Measurements from ENCODE around the gene ANGPTL7. TPM values are rescaled to one million over a fixed set of nuclear protein-coding genes. Genes with fewer than 3 reads are reported as not detected.

ANGPTL7 gene
- total and polyA plus RNA-seq, 2 of the 8 experiments (the other 6 are each of a cell fraction or from before 2014, with no cell fraction given) = not detected

GRCh38 chr1:11174261-11174942, 14.8 kb upstream of the ANGPTL7 start (continued):
- TF ChIP-seq CTCF (IDR thresholded peaks at IDR 0.05; ENCODE audit: control extremely low read depth in 1 of 3, insufficient read depth in 1 of 3, low read depth in 1 of 3, low read length in 3 of 3) (no peak), RXRA (IDR thresholded peaks at IDR 0.05; ENCODE audit: insufficient read depth, low read depth, low read length) (no peak), SP1 (IDR thresholded peaks at IDR 0.05; ENCODE audit: low read depth, low read length) (no peak), SIRT6 (IDR thresholded peaks at IDR 0.05; ENCODE audit: low read length) (no peak), NANOG (IDR thresholded peaks at IDR 0.05; ENCODE audit: insufficient read depth, low read depth, low read length, poor library complexity, severe bottlenecking) (no peak)

Measured in H1 (cell line).